ENCODE data around the gene PLCB1. TPM values are rescaled to one million over a fixed set of nuclear protein-coding genes. Genes with fewer than 3 reads are reported as not detected.

The PLCB1 gene
- total RNA-seq, 1 donor from 2014 or later = 10.7 TPM

GRCh38 chr20:8720089-8720488, 588.0 kb downstream of the PLCB1 start:
- H3K27me3 ChIP-seq (ENCODE audit: insufficient read depth, low read length) = no peaks in the 10 kb centered on the region
- no peak overlapping the region for H3K27ac ChIP-seq (ENCODE audit: low read depth, low read length)
- no peak overlapping the region for H3K4me2 ChIP-seq (ENCODE audit: low read length)
- Mint-ChIP-seq H3K27ac (ENCODE audit: unreplicated experiment) (no peak overlapping the region), H3K9me3 (ENCODE audit: unreplicated experiment) (no peaks in the 10 kb centered on the region), H3K4me1 (ENCODE audit: low read depth, unreplicated experiment) (peaks cover 3% of the 10 kb centered on the region), H3K27me3 (ENCODE audit: low read depth, unreplicated experiment) (peaks cover 4% of the 10 kb centered on the region), H3K4me3 (ENCODE audit: unreplicated experiment) (no peak overlapping the region), H3K36me3 (ENCODE audit: low read depth, unreplicated experiment) (no peaks in the 10 kb centered on the region)
- no peak for DNase-seq (ENCODE audit: low read depth)
- TF ChIP-seq CTCF (IDR thresholded peaks at IDR 0.05; ENCODE audit: insufficient read depth, low read depth, low read length) (no peak), EZH2 (IDR thresholded peaks at IDR 0.05; ENCODE audit: insufficient read depth, low read length) (no peak)
- H3K79me2 ChIP-seq (ENCODE audit: insufficient read depth, low read length) = no peaks in the 10 kb centered on the region
- no peak overlapping the region for H2AFZ ChIP-seq (ENCODE audit: low read depth, low read length)
- H3K4me3 ChIP-seq (ENCODE audit: insufficient read depth, low read depth, low read length) = no peak overlapping the region
- H3K4me1 ChIP-seq (ENCODE audit: insufficient read depth, low read length) = no peaks in the 10 kb centered on the region
- FAIRE-seq = no peak
- no peaks in the 10 kb centered on the region for H3K9me3 ChIP-seq (ENCODE audit: insufficient read depth, low read depth, low read length)
- H3K36me3 ChIP-seq (ENCODE audit: insufficient read depth, low read length) = no peaks in the 10 kb centered on the region
- no peak overlapping the region for H3K9ac ChIP-seq (ENCODE audit: low read length)
- no peaks in the 10 kb centered on the region for H4K20me1 ChIP-seq (ENCODE audit: insufficient read depth, low read length)

GRCh38 chr20:8721098-8721497, 589.0 kb downstream of the PLCB1 start:
- TF ChIP-seq CTCF (IDR thresholded peaks at IDR 0.05; ENCODE audit: insufficient read depth, low read depth, low read length) (peak; percentile 89), EZH2 (IDR thresholded peaks at IDR 0.05; ENCODE audit: insufficient read depth, low read length) (no peak)
- no peaks in the 10 kb centered on the region for H3K27me3 ChIP-seq (ENCODE audit: insufficient read depth, low read length)
- no peak overlapping the region for H3K9ac ChIP-seq (ENCODE audit: low read length)
- H3K36me3 ChIP-seq (ENCODE audit: insufficient read depth, low read length) = no peaks in the 10 kb centered on the region
- DNase-seq (ENCODE audit: low read depth) = peak; percentile 33
- no peak overlapping the region for H2AFZ ChIP-seq (ENCODE audit: low read depth, low read length)
- no peak overlapping the region for H3K4me2 ChIP-seq (ENCODE audit: low read length)
- Mint-ChIP-seq H3K4me1 (ENCODE audit: low read depth, unreplicated experiment) (peaks cover 3% of the 10 kb centered on the region), H3K27me3 (ENCODE audit: low read depth, unreplicated experiment) (peaks cover 4% of the 10 kb centered on the region), H3K9me3 (ENCODE audit: unreplicated experiment) (no peaks in the 10 kb centered on the region), H3K4me3 (ENCODE audit: unreplicated experiment) (no peak overlapping the region), H3K36me3 (ENCODE audit: low read depth, unreplicated experiment) (no peaks in the 10 kb centered on the region), H3K27ac (ENCODE audit: unreplicated experiment) (no peak overlapping the region)
- H4K20me1 ChIP-seq (ENCODE audit: insufficient read depth, low read length) = no peaks in the 10 kb centered on the region
- FAIRE-seq = no peak
- H3K4me3 ChIP-seq (ENCODE audit: insufficient read depth, low read depth, low read length) = no peak overlapping the region
- no peaks in the 10 kb centered on the region for H3K79me2 ChIP-seq (ENCODE audit: insufficient read depth, low read length)
- H3K4me1 ChIP-seq (ENCODE audit: insufficient read depth, low read length) = no peaks in the 10 kb centered on the region
- no peak overlapping the region for H3K27ac ChIP-seq (ENCODE audit: low read depth, low read length)
- no peaks in the 10 kb centered on the region for H3K9me3 ChIP-seq (ENCODE audit: insufficient read depth, low read depth, low read length)

GRCh38 chr20:8722277-8722928, 590.3 kb downstream of the PLCB1 start:
- no peaks in the 10 kb centered on the region for H3K9me3 Mint-ChIP-seq (ENCODE audit: unreplicated experiment)
- DNase-seq (ENCODE audit: low read depth) = peak; percentile 48
- H3K27me3 Mint-ChIP-seq (ENCODE audit: low read depth, unreplicated experiment) = no peaks in the 10 kb centered on the region
- Histone ChIP-seq H4K20me1 (ENCODE audit: insufficient read depth, low read length) (no peaks in the 10 kb centered on the region), H3K9ac (ENCODE audit: low read length) (no peak overlapping the region), H2AFZ (ENCODE audit: low read depth, low read length) (no peak overlapping the region), H3K27me3 (ENCODE audit: insufficient read depth, low read length) (no peaks in the 10 kb centered on the region), H3K79me2 (ENCODE audit: insufficient read depth, low read length) (no peaks in the 10 kb centered on the region), H3K4me1 (ENCODE audit: insufficient read depth, low read length) (no peaks in the 10 kb centered on the region), H3K9me3 (ENCODE audit: insufficient read depth, low read depth, low read length) (no peaks in the 10 kb centered on the region), H3K4me2 (ENCODE audit: low read length) (no peak overlapping the region), H3K4me3 (ENCODE audit: insufficient read depth, low read depth, low read length) (no peak overlapping the region), H3K27ac (ENCODE audit: low read depth, low read length) (no peak overlapping the region), H3K36me3 (ENCODE audit: insufficient read depth, low read length) (no peaks in the 10 kb centered on the region)
- no peak overlapping the region for H3K4me3 Mint-ChIP-seq (ENCODE audit: unreplicated experiment)
- TF ChIP-seq EZH2 (IDR thresholded peaks at IDR 0.05; ENCODE audit: insufficient read depth, low read length) (no peak), CTCF (IDR thresholded peaks at IDR 0.05; ENCODE audit: insufficient read depth, low read depth, low read length) (peak; percentile 93)
- H3K36me3 Mint-ChIP-seq (ENCODE audit: low read depth, unreplicated experiment) = no peaks in the 10 kb centered on the region
- no peak overlapping the region for H3K27ac Mint-ChIP-seq (ENCODE audit: unreplicated experiment)
- H3K4me1 Mint-ChIP-seq (ENCODE audit: low read depth, unreplicated experiment) = peaks cover 3% of the 10 kb centered on the region
- FAIRE-seq = peak; percentile 98

All from astrocyte (in vitro differentiated cells and primary cell).